ENCODE measurements around the gene MPHOSPH9.
"Not testable (repeated sequence)": the region's sequence is repeated elsewhere in the genome, so short reads cannot be mapped to it uniquely, and the experiment has no call there.

Gene MPHOSPH9

DNA sequence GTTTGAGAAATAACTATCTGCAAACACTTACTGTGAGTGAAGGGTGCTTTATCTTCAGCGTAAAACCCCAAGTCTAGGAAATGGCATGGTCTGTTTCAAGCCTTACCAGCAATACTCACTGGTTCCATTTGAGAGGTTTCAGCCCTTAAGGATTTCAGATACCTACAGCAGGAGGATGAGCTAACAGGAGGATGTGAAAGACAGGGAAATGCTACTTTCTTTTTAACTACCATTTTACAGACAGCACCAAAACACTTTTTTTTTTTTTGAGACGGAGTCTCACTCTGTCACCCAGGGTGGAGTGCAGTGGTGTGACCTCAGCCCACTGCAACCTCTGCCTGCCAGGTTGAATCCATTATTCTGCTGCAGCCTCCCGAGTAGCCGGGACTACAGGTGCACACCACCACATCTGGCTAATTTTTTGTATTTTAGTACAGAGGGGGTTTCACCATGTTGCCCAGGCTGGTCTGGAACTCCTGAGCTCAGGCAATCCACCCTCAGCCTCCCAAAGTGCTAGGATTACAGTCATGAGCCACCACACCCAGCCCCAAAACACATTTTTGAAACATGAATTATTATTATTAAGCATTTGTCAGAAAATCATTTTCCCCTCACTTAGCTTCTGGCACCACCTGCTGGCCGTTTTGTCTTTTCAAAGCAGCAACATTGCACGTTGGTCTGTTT, 4.8 kb upstream of the MPHOSPH9 start:
- DNase-seq, result peak; percentile 73
- in situ Hi-C loops (cut with HindIII; ENCODE audit: low pct_ligation_motif_present, low pct_unique_long_range_greater_than_20kb, low sequenced_read_pairs), result loop anchor here (25.0 kb wide), 1 partner anchor 200 kb away; no protein-coding TSS in a partner anchor

DNA sequence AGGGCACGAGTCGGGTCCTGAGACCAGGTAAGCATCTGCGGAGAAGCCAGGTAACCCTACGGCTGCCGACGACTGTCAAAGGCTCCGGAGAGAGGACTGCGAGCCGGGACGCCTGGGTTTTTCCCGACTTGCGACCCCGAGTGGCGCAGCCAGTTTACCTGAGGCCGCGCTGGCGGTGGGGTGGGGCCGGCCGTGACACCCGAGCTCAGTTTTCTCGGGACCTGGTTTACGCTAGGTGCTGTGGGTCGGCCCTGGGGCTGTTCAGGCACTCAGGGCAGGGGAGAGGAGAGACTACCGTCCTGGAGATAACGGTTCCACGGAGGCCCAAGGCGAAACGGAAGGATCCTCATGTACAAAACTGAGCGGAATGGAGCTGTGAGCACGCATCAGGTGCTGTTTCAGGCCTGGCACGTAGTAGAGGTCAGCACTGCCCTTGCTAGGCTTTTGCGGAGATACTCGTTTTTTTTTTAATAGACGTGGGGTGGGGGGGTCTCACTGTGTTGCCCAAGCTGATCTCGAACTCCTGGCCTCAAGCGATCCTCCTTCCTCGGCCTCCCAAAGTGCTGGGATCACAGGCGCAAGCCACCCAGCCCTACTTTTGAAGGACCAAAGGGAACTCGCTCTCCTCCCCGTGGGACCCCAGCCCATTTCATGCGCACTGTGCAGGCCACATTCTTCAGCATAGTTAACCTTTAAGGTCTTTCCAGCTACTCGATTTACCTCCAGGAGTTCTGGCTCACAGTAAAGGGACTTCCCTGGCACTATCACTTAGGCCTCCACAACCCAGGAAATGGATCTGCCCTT, 766 bp upstream of the MPHOSPH9 start:
- in situ Hi-C loops (cut with HindIII; ENCODE audit: low pct_ligation_motif_present, low pct_unique_long_range_greater_than_20kb, low sequenced_read_pairs), result loop anchor here (25.0 kb wide), 1 partner anchor 196 kb away; no protein-coding TSS in a partner anchor
- no peak for DNase-seq

DNA sequence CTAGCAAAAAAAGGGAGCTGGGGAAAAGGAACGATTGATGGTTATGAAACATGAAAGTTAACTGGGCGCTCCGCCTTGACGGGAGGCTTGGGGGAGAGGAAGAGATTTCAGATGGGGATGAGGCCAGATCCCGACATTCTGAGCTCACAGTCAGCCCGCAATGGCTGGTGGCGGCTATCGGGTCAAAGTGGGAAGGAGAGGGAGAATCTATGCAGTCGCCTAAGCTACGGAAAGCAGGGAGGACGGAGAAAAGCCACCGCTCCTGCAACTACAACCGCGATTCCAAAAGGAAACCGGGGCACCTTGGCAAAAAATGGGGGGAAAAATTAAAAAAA, 502 bp downstream of the MPHOSPH9 start:
- in situ Hi-C loops (cut with HindIII; ENCODE audit: low pct_ligation_motif_present, low pct_unique_long_range_greater_than_20kb, low sequenced_read_pairs), result loop anchor here (25.0 kb wide), 1 partner anchor 195 kb away; no protein-coding TSS in a partner anchor
- no peak for DNase-seq

DNA sequence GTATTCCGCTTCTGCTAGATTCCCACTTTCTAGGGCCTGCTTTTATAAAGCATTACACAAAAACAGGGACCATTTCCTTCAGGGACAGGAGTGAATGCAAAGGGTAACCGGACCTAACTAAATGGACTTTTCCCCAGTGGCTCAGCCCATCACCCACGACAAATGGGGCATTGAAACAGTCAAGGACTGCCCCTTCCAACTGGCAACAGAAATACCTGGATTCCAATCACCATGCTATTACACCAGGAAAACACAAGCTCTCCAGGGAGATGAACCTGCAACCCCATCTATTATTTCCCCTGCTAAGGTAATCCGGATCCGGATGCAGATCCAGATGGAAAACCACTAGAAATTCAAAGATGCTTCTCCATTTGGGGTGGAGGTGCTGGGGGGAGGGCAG, 1.0 kb downstream of the MPHOSPH9 start:
- in situ Hi-C loops (cut with HindIII; ENCODE audit: low pct_ligation_motif_present, low pct_unique_long_range_greater_than_20kb, low sequenced_read_pairs), result loop anchor here (25.0 kb wide), 1 partner anchor 195 kb away; no protein-coding TSS in a partner anchor
- DNase-seq, result no peak

DNA sequence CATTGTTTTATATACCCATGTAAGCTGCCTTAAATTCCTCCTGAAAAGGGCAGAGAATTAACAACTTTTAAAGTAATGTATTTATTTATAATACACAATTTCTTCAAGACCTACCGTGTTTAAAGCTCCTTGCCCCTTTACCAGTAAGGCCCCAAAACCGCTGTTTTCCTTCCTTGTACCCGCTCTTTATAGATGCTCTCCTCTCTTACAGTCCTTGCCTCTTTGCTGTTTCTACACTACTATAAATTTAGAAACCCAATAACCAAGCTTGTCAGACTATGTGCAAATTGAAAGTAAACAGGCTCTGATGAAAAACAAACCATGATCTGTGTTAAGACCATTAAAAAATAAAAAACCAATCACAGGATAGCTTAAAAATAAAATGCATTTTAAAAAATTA, 3.9 kb downstream of the MPHOSPH9 start:
- in situ Hi-C loops (cut with HindIII; ENCODE audit: low pct_ligation_motif_present, low pct_unique_long_range_greater_than_20kb, low sequenced_read_pairs), result loop anchor here (25.0 kb wide), 1 partner anchor 192 kb away; no protein-coding TSS in a partner anchor
- no peak for DNase-seq

DNA sequence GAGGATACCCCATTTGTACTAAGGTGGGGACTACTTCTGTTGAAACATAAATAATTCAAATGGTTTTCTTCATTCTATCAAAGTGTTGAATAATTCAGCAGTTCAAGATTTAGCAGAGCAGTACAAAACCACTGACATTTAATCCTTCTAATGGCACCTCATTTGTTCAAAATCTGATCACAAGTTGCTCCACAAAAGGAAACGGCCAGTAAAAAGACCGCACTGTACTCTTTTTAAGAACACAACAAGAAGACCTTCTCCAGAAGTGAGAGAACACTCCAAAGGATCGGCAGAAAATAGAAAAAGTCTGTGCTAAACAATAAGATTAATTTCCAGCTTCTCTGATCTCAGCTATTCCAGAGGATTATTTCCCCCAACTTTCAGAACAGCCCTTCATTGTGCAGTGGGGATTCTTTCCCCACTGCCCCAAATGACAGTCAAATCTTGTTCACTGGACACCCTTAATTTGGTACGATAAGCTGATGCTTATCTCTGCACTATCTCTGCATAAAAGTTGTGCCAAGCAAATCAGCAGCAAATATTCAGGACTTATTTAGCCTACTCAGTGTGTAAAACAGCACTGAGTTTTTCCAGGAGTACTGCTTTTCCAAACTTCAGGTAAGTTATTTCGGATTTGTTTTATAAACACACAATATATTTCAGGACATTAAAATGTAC, 5.2 kb downstream of the MPHOSPH9 start:
- in situ Hi-C loops (cut with HindIII; ENCODE audit: low pct_ligation_motif_present, low pct_unique_long_range_greater_than_20kb, low sequenced_read_pairs), result loop anchor here (25.0 kb wide), 1 partner anchor 190 kb away; no protein-coding TSS in a partner anchor

DNA sequence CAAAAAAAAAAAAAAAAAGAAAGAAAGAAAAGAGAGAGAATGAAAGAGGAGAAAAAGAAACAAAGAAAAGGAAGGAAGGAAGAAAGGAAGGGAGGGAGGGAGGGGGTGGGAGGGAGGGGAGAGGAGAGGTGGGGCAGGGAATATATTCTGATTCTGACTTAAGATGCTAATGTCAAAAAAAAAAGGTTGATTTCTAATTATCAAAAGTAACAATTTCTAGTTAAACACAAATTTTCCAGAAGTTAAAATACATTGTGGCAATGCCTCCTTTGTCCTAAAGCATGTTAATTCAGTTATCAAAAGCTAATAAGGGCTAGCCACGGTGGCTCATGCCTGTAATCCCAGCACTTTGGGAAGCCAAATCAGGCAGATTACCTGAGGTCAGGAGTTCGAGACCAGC, 7.5 kb downstream of the MPHOSPH9 start:
- in situ Hi-C loops (cut with HindIII; ENCODE audit: low pct_ligation_motif_present, low pct_unique_long_range_greater_than_20kb, low sequenced_read_pairs), result loop anchor here (25.0 kb wide), 1 partner anchor 188 kb away; no protein-coding TSS in a partner anchor
- DNase-seq, result no peak

More for the DNA sequence above, 5.2 kb downstream of the MPHOSPH9 start:
- no peak for DNase-seq

DNA sequence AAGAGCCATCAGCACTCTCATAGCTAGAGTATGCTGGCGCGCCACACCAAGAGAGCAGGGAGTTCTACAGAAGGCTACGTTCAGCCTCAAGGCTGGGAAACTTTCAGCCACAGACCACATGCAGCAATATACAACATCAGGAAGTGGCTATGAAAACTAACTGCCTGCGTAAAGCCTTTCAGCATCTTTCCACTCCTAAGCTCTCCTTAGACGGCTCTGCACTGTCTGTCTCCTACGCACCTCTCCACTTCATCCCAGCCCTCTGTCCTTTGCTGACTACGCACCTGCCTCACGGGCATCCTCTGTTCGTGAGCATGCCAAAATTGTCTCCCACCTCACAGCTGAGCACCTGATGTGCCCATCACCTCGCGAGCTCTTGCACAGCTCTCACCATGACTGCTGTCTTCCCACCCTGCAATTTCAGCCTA, 9.7 kb downstream of the MPHOSPH9 start:
- in situ Hi-C loops (cut with HindIII; ENCODE audit: low pct_ligation_motif_present, low pct_unique_long_range_greater_than_20kb, low sequenced_read_pairs), result no loop called here
- no peak for DNase-seq

DNA sequence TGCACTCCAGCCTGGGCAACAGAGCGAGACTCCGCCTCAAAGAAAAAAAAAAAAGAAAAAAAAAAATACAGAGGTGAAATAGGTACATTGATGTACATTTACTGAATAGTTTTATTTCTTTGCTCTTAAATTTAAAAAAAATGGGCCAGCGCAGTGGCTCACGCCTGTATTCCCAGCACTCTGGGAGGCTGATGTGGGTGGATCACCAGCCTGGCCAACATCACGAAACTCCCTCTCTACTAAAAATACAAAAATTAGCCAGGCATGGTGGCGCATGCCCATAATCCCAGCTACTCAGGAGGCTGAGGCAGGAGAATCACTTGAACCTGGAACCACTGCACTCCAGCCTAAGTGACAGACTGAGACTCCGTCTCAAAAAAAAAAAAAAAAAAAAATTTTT, 25.1 kb downstream of the MPHOSPH9 start:
- DNase-seq; in situ Hi-C loops (cut with HindIII; ENCODE audit: low pct_ligation_motif_present, low pct_unique_long_range_greater_than_20kb, low sequenced_read_pairs): not testable (repeated sequence)

DNA sequence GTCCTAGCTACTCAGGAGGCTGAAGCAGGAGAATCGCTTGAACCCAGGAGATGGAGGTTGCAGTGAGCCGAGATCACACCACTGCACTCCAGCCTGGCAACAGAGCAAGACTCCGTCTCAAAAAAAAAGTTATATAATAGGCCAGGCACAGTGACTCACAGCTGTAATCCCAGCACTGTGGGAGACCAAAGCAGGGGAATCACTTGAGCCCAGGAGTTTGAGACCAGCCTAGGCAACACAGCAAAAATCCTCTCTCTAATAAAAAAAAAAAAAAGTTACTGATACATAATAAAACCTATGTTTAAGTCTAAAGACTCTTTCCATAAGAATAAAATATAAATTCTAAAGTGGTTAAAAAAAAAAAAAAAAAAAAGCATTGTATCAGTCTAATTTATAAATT, 26.1 kb downstream of the MPHOSPH9 start:
- in situ Hi-C loops (cut with HindIII; ENCODE audit: low pct_ligation_motif_present, low pct_unique_long_range_greater_than_20kb, low sequenced_read_pairs); DNase-seq: not testable (repeated sequence)

DNA sequence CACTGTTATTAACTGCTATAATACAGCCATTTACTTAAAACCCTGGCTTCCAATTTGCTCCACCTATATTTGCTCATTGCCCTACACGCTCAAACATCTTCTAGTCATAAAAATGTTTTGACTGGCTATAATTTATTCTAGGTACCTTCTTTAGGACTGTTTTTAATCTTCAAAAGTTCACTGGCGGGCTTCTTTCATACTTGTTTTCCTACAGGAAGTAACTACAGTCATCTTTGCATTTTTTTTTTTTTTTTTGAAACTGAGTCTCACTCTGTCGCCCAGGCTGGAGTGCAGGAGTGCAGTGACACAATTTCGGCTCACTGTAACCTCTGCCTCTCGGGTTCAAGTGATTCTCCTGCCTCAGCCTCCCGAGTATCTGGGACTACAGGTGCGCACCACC, 32.5 kb downstream of the MPHOSPH9 start:
- in situ Hi-C loops (cut with HindIII; ENCODE audit: low pct_ligation_motif_present, low pct_unique_long_range_greater_than_20kb, low sequenced_read_pairs), result no loop called here
- DNase-seq, result no peak

DNA sequence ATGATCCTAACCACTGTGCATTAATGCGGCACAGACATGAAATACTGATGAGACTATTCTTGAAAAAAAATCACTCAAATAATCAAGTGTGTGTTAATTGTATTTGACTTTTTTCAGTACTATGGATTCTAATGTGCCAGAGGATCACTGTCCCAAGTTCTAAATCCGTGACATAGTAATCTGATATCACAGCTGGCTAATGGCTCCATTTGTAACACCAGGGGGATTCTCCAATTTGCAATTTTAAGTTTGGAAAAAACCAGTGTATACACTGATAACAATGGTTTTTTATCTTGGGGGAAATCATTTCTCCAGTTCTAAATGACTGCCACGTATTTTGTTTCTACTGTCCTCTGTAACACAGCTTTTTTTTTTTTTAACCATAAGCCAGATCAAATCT, 33.0 kb downstream of the MPHOSPH9 start:
- in situ Hi-C loops (cut with HindIII; ENCODE audit: low pct_ligation_motif_present, low pct_unique_long_range_greater_than_20kb, low sequenced_read_pairs), result no loop called here
- DNase-seq, result no peak

DNA sequence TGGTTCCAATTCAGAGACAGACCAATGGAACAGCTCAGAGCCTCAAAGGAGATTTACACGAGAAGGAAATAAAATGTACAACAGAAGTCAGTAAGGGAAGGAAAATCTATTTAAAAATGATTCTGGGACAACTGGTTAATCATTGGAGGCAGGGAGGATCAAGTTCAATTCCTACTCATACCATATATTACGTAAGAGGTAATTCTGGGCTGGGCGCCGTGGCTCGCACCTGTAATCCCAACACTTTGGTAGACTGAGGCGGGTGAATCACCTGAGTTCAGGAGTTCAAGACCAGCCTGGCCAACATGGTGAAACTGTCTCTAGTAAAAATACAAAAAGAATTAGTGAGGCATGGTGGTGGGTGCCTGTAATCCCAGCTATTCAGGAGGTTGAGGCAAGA, 45.3 kb downstream of the MPHOSPH9 start:
- in situ Hi-C loops (cut with HindIII; ENCODE audit: low pct_ligation_motif_present, low pct_unique_long_range_greater_than_20kb, low sequenced_read_pairs), result no loop called here
- no peak for DNase-seq

DNA sequence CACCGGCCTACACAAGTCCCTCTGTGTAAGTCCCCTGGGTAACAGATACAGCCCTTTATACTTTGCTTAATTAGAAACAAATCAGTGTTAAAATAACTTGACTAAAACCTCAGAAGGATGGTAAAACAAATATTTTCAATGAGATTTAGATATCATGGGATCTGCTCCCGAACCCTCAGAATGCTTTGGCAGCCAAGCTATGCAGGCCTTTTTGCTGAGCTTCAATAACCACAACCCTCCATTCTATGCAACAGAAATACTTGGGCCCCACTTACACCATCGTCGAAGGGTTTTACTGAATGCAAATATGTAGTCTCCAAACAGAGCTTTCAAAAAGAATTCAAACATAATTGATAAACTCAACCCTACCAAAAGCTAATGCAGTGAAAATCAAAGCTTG, 52.8 kb downstream of the MPHOSPH9 start:
- in situ Hi-C loops (cut with HindIII; ENCODE audit: low pct_ligation_motif_present, low pct_unique_long_range_greater_than_20kb, low sequenced_read_pairs), result no loop called here
- no peak for DNase-seq

DNA sequence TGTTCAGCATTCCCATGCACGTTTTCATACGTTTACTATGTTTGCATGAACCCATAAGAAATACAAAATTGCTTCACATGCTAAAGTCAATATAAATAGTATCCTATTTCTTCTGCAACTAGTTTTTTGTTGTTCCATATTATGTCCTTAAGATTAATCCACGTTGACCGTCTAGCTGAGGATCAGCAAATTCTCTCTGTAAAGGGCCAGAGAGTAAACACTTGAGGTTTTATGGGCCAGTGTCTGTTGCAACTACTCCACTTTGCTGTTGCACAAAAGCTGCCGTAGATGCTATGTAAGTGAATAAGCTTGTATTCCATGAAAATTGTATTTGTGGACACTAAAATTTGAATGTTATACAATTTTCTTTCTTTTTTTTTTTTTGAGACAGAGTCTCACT, 61.0 kb downstream of the MPHOSPH9 start:
- no peak for DNase-seq
- in situ Hi-C loops (cut with HindIII; ENCODE audit: low pct_ligation_motif_present, low pct_unique_long_range_greater_than_20kb, low sequenced_read_pairs), result no loop called here

DNA sequence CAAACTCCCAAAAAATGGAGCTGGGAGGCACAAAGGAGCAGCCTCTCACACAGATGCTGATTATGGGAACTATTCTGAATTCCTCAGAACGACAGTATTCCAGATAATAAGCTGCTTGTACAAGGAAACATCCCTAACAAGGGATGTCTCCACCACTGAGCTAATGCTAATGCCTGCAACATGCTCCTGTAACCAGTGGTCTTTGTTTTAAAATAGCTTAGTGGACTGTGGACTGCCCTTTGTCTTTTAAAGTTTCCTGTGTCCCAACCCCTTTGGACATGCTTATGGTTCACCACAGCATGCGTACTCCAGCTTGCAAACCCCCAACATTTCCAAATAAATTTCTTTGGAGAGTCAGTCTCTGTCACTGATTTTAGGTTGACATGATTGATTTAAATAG, 65.6 kb downstream of the MPHOSPH9 start:
- DNase-seq, result no peak
- in situ Hi-C loops (cut with HindIII; ENCODE audit: low pct_ligation_motif_present, low pct_unique_long_range_greater_than_20kb, low sequenced_read_pairs), result no loop called here

DNA sequence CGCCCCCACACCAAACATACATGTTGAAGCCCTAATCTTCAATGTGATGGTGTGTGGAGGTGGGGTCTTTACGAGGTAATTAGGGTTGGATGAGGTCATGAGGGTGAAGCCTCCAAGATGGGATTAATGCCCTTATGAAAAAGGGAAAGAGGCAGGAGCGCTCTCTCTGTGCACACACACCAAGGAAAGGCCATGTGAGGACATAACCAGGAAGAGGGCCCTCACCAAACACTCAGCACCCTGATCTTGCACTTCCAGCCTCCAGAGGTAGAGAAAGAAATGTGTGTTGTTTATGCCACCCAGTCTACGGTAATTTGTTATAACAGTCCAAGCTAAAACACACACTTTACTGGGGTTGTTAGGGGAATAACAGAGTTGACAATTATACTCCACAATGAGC, 67.4 kb downstream of the MPHOSPH9 start:
- in situ Hi-C loops (cut with HindIII; ENCODE audit: low pct_ligation_motif_present, low pct_unique_long_range_greater_than_20kb, low sequenced_read_pairs), result no loop called here

DNA sequence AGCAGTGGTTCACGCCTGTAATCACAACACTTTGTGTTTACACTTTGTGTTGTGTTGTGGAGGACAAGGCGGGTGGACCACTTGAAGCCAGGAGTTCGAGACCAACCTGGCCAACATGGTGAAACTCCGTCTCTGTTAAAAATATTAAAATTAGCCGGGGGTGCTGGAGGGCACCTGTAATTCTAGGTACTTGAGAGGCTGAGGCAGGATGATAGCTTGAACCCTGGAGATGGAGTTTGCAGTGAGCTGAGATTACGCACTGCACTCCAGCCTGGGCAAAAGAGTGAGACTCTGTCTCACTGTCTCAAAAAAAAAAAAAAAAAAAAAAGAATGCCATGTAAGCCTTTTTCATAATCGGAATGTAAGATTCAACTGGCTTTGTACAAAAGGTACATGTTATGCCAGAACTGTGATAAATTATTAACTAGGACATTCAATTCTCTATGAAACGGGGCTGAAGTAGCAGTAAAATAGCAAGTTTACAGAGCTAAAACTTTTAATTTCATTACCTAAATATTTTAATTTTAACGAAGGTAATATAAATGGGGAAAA, 68.2 kb downstream of the MPHOSPH9 start:
- peak; percentile 79 for DNase-seq
- in situ Hi-C loops (cut with HindIII; ENCODE audit: low pct_ligation_motif_present, low pct_unique_long_range_greater_than_20kb, low sequenced_read_pairs), result no loop called here

More for the DNA sequence above, 67.4 kb downstream of the MPHOSPH9 start:
- DNase-seq, result no peak

DNA sequence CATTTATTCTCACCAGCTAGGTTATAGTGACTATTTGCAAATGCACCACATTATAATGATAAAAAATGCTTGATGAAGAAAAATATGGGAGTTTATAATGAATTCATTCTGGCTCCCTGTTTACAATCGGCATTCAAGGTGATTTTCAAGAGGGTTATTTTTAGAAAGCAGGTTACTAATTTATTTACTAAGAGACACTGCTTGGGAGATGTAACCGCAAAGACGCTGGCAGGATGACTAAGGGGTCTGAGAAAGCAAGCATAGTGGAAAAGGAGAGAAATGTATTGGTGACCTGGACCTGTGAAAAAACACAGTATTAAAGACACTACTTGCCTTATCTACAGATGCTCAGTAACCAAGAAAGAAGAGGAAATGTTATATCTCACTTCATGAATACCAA, 68.7 kb downstream of the MPHOSPH9 start:
- DNase-seq, result peak; percentile 96
- in situ Hi-C loops (cut with HindIII; ENCODE audit: low pct_ligation_motif_present, low pct_unique_long_range_greater_than_20kb, low sequenced_read_pairs), result no loop called here

Data from ACHN (cell line).